Mesendoderm (in vitro differentiated cells): Measurements from ENCODE around the gene STAM2.
A peak's percentile ranks its signal among the peaks of the same experiment; 100 is the strongest.
"Not testable (repeated sequence)": the region's sequence is repeated elsewhere in the genome, so short reads cannot be mapped to it uniquely, and the experiment has no call there.

ENCODE experiments used
- DNase-seq: peaks from one replicate; pipeline ENCODE4 v3.0.0; 2013
- H2AK5ac ChIP-seq: 2 replicates; pipeline ENCODE4 v1.6.1; 2013; ENCODE audit warnings: low read length, inconsistent platforms
- H2BK120ac ChIP-seq: 2 replicates; pipeline ENCODE4 v1.6.1; 2013; ENCODE audit warnings: low read depth, mild to moderate bottlenecking, low read length, moderate library complexity, mixed read lengths
- H2BK15ac ChIP-seq: replicated peaks from 2 replicates; pipeline ENCODE4 v1.6.1; 2013; ENCODE audit warnings: low read depth, mild to moderate bottlenecking, moderate library complexity
- H2BK5ac ChIP-seq: 2 replicates; pipeline ENCODE4 v1.6.1; 2013; ENCODE audit warnings: low read length, inconsistent platforms
- H3K18ac ChIP-seq: 2 replicates; pipeline ENCODE4 v1.6.1; 2013; ENCODE audit warnings: mild to moderate bottlenecking, low read length, mixed read lengths
- H3K23ac ChIP-seq: one replicate; pipeline ENCODE4 v1.6.1; 2013; ENCODE audit warnings: low read length
- H3K27ac ChIP-seq: 2 replicates; pipeline ENCODE4 v1.5.1; 2013; ENCODE audit warnings: low read depth, mild to moderate bottlenecking, inconsistent platforms, low read length, moderate library complexity
- H3K27me3 ChIP-seq: 2 replicates; pipeline ENCODE4 v1.6.1; 2013; ENCODE audit warnings: low read length, control low read depth, mild to moderate bottlenecking, inconsistent platforms; ENCODE audit not compliant: insufficient read depth, poor library complexity
- H3K36me3 ChIP-seq: 2 replicates; pipeline ENCODE4 v1.6.1; 2013; ENCODE audit warnings: low read length, inconsistent platforms; ENCODE audit not compliant: control insufficient read depth, insufficient read depth
- H3K4ac ChIP-seq: one replicate; pipeline ENCODE4 v1.6.1; 2013; ENCODE audit warnings: low read depth, mild to moderate bottlenecking, low read length, moderate library complexity
- H3K4me1 ChIP-seq: 2 replicates; pipeline ENCODE4 v1.6.1; 2013; ENCODE audit warnings: low read depth, low read length, inconsistent platforms; ENCODE audit not compliant: control insufficient read depth
- H3K4me2 ChIP-seq: 2 replicates; pipeline ENCODE4 v1.6.1; 2013; ENCODE audit warnings: low read length
- H3K4me3 ChIP-seq: 2 replicates; pipeline ENCODE4 v1.5.1; 2013; ENCODE audit warnings: mild to moderate bottlenecking, low read length
- H3K56ac ChIP-seq: one replicate; pipeline ENCODE4 v1.6.1; 2013; ENCODE audit warnings: low read length
- H3K79me1 ChIP-seq: 2 replicates; pipeline ENCODE4 v1.6.1; 2013; ENCODE audit warnings: low read length, inconsistent platforms
- H3K79me2 ChIP-seq: 2 replicates; pipeline ENCODE4 v1.6.1; 2013; ENCODE audit warnings: mild to moderate bottlenecking, low read length; ENCODE audit not compliant: control insufficient read depth, insufficient read depth
- H3K9ac ChIP-seq: 2 replicates; pipeline ENCODE4 v1.6.1; 2013; ENCODE audit warnings: low read length, inconsistent platforms
- H4K5ac ChIP-seq: one replicate; pipeline ENCODE4 v1.6.1; 2013; ENCODE audit warnings: low read length
- H4K8ac ChIP-seq: one replicate; pipeline ENCODE4 v1.6.1; 2013; ENCODE audit warnings: low read depth, mild to moderate bottlenecking, control low read depth, low read length, moderate library complexity
- WGBS: extraction: QIAGEN DNeasy Blood & Tissue Kit; methylation state at CpG from one replicate; pipeline ENCODE4 v1.1.7; 2013; ENCODE audit warnings: low lambda C conversion rate, missing lambda C conversion rate; ENCODE audit not compliant: insufficient coverage; ENCODE audit errors: extremely low coverage; 5-methylcytosine and 5-hydroxymethylcytosine counted together

STAM2 gene

GRCh38 chr2:152201466-152201830, 25.9 kb upstream of the STAM2 start:
- H3K27ac ChIP-seq: no peak overlapping the region
- H2BK15ac ChIP-seq: no peak overlapping the region
- no peak overlapping the region for H2BK5ac ChIP-seq
- no peak overlapping the region for H3K18ac ChIP-seq
- no peak overlapping the region for H3K9ac ChIP-seq
- H3K23ac ChIP-seq: no peak overlapping the region
- H3K4ac ChIP-seq: no peak overlapping the region
- H3K4me1 ChIP-seq: no peaks in the 10 kb centered on the region
- no peak for DNase-seq
- no peak overlapping the region for H4K8ac ChIP-seq
- no peak overlapping the region for H4K5ac ChIP-seq
- H3K79me1 ChIP-seq: no peaks in the 10 kb centered on the region
- no CpG with 5 or more reads among the region's 2 CpGs for WGBS
- no peaks in the 10 kb centered on the region for H3K27me3 ChIP-seq
- no peaks in the 10 kb centered on the region for H3K36me3 ChIP-seq
- H3K56ac ChIP-seq: no peak overlapping the region
- H2BK120ac ChIP-seq: no peak overlapping the region
- H3K79me2 ChIP-seq: no peaks in the 10 kb centered on the region
- no peak overlapping the region for H3K4me2 ChIP-seq
- no peak overlapping the region for H3K4me3 ChIP-seq
- H2AK5ac ChIP-seq: no peak overlapping the region

GRCh38 chr2:152200565-152201465, 25.3 kb upstream of the STAM2 start:
- Histone ChIP-seq H3K4me3 (no peak overlapping the region), H2BK5ac (no peak overlapping the region), H3K18ac (no peak overlapping the region), H4K5ac (no peak overlapping the region), H3K4ac (no peak overlapping the region), H3K4me1 (no peaks in the 10 kb centered on the region), H3K27ac (no peak overlapping the region), H3K4me2 (no peak overlapping the region), H2BK15ac (no peak overlapping the region), H3K27me3 (no peaks in the 10 kb centered on the region), H3K79me1 (no peaks in the 10 kb centered on the region), H2AK5ac (no peak overlapping the region), H2BK120ac (no peak overlapping the region), H3K9ac (no peak overlapping the region), H4K8ac (no peak overlapping the region), H3K36me3 (no peaks in the 10 kb centered on the region), H3K56ac (peak overlapping the region; percentile 9), H3K79me2 (no peaks in the 10 kb centered on the region), H3K23ac (no peak overlapping the region)
- peak; percentile 86 for DNase-seq
- no CpG with 5 or more reads among the region's 9 CpGs for WGBS

- Histone ChIP-seq H2BK15ac (no peak overlapping the region), H3K27me3 (no peaks in the 10 kb centered on the region), H4K8ac (no peak overlapping the region), H3K79me2 (no peaks in the 10 kb centered on the region), H2BK120ac (no peak overlapping the region), H3K9ac (no peak overlapping the region), H3K4me1 (no peaks in the 10 kb centered on the region), H2BK5ac (no peak overlapping the region), H3K27ac (no peak overlapping the region), H3K4me2 (no peak overlapping the region), H3K4ac (no peak overlapping the region), H3K4me3 (no peak overlapping the region), H2AK5ac (no peak overlapping the region), H3K23ac (no peak overlapping the region), H3K79me1 (no peaks in the 10 kb centered on the region), H3K56ac (no peak overlapping the region), H4K5ac (no peak overlapping the region), H3K36me3 (no peaks in the 10 kb centered on the region), H3K18ac (no peak overlapping the region)
- WGBS: no CpG with 5 or more reads among the region's 4 CpGs
- no peak for DNase-seq
These were observed 24.5 kb upstream of the STAM2 start for GRCh38 chr2:152200101-152200500.

GRCh38 chr2:152198499-152198898, 22.9 kb upstream of the STAM2 start:
- H3K27ac ChIP-seq: no peak overlapping the region
- H2AK5ac ChIP-seq: no peak overlapping the region
- no peaks in the 10 kb centered on the region for H3K27me3 ChIP-seq
- H3K4ac ChIP-seq: no peak overlapping the region
- H3K4me1 ChIP-seq: no peaks in the 10 kb centered on the region
- no peak overlapping the region for H3K9ac ChIP-seq
- H3K56ac ChIP-seq: no peak overlapping the region
- DNase-seq: peak; percentile 49
- H2BK15ac ChIP-seq: no peak overlapping the region
- no peak overlapping the region for H3K4me3 ChIP-seq
- H4K8ac ChIP-seq: no peak overlapping the region
- no CpG with 5 or more reads among the region's 2 CpGs for WGBS
- no peaks in the 10 kb centered on the region for H3K79me2 ChIP-seq
- H2BK5ac ChIP-seq: no peak overlapping the region
- H3K4me2 ChIP-seq: no peak overlapping the region
- no peak overlapping the region for H3K18ac ChIP-seq
- H4K5ac ChIP-seq: no peak overlapping the region
- H3K79me1 ChIP-seq: no peaks in the 10 kb centered on the region
- no peaks in the 10 kb centered on the region for H3K36me3 ChIP-seq
- no peak overlapping the region for H2BK120ac ChIP-seq
- no peak overlapping the region for H3K23ac ChIP-seq

- not testable (repeated sequence) for H4K5ac ChIP-seq, H2BK15ac ChIP-seq, H3K27me3 ChIP-seq, H3K18ac ChIP-seq, H3K4ac ChIP-seq, H3K79me2 ChIP-seq, H2BK5ac ChIP-seq, H3K9ac ChIP-seq, H3K4me2 ChIP-seq, H3K4me1 ChIP-seq, H3K27ac ChIP-seq, H3K79me1 ChIP-seq, H4K8ac ChIP-seq, H3K23ac ChIP-seq, H3K56ac ChIP-seq, H3K4me3 ChIP-seq, H2AK5ac ChIP-seq, H2BK120ac ChIP-seq, DNase-seq, H3K36me3 ChIP-seq
- no CpG with 5 or more reads among the region's 1 CpG for WGBS
These were observed 22.1 kb upstream of the STAM2 start for GRCh38 chr2:152197508-152198284.
